Measurements from ENCODE around the gene CD320.

Gene CD320

GRCh38 chr19:8329996-8330395, 21.8 kb upstream of the CD320 start:
- DNase-seq (ENCODE audit: low read depth) = no peak
- no peak overlapping the region for H3K4me3 ChIP-seq (ENCODE audit: low read length)
- no peak for TF ChIP-seq CTCF (conservative IDR thresholded peaks at IDR 0.05; ENCODE audit: low read length)

GRCh38 chr19:8325454-8325853, 17.3 kb upstream of the CD320 start:
- no peak overlapping the region for H3K4me3 ChIP-seq (ENCODE audit: low read length)
- DNase-seq (ENCODE audit: low read depth) = no peak
- TF ChIP-seq CTCF (conservative IDR thresholded peaks at IDR 0.05; ENCODE audit: low read length) = no peak

- no peak for DNase-seq (ENCODE audit: low read depth)
- H3K4me3 ChIP-seq (ENCODE audit: low read length) = no peak overlapping the region
- no peak; the same call in 1 of the 2 replicates for TF ChIP-seq CTCF (conservative IDR thresholded peaks at IDR 0.05; ENCODE audit: low read length)
Observed at GRCh38 chr19:8324186-8325050, 16.3 kb upstream of the CD320 start.

GRCh38 chr19:8323781-8324185, 15.6 kb upstream of the CD320 start:
- no peak overlapping the region for H3K4me3 ChIP-seq (ENCODE audit: low read length)
- no peak for DNase-seq (ENCODE audit: low read depth)
- TF ChIP-seq CTCF (conservative IDR thresholded peaks at IDR 0.05; ENCODE audit: low read length) = no peak

- H3K4me3 ChIP-seq (ENCODE audit: low read length) = peak overlapping the region; percentile 98
- TF ChIP-seq CTCF (conservative IDR thresholded peaks at IDR 0.05; ENCODE audit: low read length) = no peak
- no peak for DNase-seq (ENCODE audit: low read depth)
Observed at GRCh38 chr19:8322638-8322997, 14.5 kb upstream of the CD320 start.

- TF ChIP-seq CTCF (conservative IDR thresholded peaks at IDR 0.05; ENCODE audit: low read length) = no peak
- no peak for DNase-seq (ENCODE audit: low read depth)
- H3K4me3 ChIP-seq (ENCODE audit: low read length) = peak overlapping the region; percentile 98
Observed at GRCh38 chr19:8321986-8322637, 14.0 kb upstream of the CD320 start.

Measured in AG10803 (cell line).